HG02973 (cell line): ENCODE measurements around the gene ZMYND11.
"Not testable (repeated sequence)": the region's sequence is repeated elsewhere in the genome, so short reads cannot be mapped to it uniquely, and the experiment has no call there.

Experiments
- ATAC-seq: cut with Tn5 transposase; IDR thresholded peaks from one replicate; pipeline ENCODE4 v1.9.1; 2021; ENCODE audit warnings: moderate library complexity; ENCODE audit not compliant: unreplicated experiment

ZMYND11 gene

DNA sequence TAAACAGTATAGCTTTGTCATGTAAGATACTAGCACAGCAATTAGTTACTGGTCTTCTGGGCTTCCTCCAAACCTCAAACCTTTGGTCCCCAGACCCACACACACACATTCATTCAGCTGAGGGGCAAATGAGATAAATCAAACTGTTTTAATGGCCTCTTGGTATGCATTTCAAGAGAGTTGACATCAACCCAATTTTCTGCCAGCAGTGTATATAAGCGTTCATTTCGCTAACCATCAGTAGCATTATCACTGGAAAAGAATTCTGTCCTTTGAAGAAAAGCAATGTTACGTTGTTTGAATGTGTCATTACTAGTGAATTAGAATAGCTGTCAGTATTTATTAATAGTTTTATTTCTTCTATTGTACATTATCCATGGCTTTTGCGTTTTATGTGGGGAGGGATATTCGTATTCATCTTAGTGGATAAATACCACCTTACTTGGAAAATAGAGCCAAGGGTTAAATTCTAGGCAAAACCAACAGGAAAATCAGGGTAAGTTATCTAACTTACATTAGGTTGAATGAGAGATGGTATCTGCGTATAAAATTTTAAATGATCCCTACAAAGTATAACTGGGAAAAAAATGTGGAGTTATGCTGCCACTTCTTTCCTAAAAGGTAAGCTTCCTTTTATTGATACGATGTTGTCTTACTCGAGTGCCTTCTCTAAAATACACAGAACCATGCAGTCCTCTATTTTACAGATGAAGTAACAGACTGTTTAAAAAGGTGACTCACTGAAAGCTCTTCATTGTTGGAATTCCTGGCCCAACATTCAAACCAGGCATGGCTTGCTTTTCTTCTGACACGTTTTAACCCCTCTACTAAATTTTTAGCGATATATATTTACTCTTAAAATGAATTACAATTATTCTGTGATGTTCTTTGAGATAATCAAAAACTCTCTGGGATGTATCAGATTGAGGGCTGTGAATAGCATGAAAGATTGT is 2.0 kb upstream of the ZMYND11 start:
- ATAC-seq, result no peak

DNA sequence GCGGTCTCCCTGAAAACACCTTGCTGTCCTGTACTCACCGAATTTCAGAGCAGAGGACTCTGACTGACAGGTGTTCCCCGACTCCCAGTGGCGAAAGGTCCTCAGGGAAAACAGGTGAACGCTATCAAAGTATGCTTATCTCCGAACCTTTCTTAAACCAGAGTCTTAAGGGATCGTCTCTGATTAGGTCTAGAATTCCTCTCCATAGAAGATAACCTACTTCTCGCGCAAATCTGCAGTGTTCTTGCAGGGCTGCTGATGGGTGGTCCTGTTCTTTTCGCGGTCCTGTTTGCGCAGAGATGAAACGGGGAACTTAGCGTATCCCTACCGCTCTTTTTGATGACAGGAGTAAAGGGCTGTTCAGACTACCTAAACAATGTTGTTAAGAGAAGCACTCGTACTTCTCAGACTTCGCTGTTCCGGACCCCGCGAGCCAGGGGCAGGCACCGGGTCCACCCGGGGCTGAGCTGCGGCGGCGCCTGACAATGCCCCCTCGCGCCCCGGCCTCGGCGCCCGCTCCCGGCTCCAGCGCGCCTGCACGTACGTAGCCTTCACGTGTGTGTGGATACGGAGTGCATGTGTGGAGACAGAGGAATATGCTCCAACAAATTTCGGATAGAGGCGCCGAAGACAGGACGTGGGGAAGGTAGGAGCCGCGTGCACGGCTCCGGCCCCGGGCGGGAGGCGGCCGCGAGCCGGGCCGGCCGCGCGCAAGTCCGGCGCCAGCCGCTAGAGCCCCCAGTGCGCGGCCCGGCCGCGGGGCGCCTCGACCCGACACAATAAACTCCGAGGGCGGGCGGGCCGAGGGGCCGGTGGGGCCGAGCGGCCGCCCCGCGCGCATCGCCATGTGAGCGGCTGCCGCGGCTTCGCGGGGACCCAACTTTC is 766 bp upstream of the ZMYND11 start:
- peak; percentile 37 for ATAC-seq

DNA sequence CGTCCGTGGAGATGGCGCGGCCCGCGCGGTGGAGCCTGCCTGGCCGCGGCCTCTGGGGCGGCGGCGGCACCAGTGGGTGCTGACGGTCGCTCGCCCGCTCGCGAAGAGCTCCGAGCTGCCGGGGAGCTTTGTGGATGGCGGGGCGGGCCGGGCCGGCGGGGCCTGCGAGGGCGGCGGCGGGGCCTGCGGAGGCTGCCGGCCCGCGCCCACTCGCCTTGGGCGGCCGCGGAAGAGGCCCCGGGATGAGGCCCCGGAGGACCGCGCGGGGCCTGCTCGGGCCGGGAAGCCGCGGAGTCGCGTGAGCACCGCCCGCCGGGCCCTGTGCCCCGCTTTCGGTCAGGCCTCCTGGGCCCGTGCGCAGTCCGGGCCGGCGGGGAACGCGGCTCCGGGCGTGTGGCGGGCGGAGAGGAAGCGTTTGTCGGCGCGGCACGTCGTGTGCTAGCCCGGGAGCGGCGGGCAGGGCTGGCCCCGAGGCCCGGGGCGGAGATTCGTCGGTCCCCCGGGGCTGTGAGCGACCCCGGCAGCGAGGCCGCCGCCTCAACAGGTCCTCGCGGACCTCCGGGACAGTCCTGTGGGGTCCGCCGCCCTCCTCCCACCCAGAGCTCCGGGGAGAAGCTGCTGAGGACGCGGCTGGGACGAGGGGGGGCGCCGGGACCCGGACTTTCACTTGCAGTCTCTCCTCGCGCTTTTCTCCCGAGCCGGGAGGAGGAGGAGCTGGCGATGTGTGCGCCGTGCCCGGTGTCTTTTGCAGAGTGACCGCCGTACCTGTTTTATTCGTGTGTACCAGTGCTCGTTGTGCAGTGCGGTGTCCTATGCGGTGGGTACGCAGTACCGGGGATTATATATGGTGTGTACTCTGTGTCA is 578 bp downstream of the ZMYND11 start:
- peak; percentile 30 for ATAC-seq

DNA sequence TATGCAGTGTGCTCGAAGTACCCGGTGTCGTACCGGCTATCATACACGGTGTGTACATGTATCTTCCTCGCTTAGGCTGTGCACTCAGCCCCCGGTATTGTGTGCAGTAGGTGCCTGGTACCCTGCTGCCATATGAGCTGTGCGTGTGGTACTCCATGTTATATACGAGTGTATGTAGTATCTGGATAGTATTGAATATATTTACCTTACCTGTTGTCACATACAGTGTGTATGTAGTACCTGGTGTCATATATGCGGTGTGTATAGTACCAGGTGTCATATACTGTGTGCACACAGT is 1.2 kb downstream of the ZMYND11 start:
- ATAC-seq, result peak; percentile 0

DNA sequence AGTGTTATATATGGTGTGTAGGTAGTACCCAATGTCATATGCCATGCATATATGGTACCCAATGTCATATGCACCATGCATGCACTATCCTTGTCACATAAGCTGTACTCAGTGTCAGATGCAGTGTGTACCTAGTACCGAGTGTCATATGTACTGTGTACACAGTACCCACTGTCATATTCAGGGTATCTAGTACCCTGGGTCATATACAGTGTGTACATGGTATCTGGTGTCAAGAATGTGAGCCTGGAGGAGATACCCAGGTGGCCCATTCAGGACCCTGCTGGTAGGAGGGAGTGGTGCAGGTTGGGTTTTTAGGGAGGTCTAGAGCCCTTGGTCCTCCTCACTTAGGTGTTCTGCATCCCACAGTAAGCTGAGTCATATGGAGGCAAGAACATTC is 1.8 kb downstream of the ZMYND11 start:
- peak; percentile 29 for ATAC-seq

DNA sequence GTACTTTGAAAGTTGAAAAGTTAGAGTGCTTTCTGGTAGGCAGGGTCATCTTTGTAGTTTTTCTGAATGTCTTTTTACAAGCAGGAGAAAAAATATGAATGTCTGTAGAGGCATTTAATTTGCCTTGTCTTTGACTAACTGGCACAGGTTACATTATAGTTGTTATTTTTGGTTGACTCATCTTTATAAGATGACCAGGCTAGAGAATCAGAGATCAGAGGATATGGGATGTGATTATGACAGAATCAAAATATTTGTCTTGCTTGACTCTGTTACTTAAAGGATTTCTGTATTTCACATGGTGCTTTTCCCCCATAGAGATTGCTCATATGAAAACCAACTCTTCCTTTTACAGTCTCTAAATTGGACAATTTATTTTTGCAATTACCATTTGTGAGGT is 2.4 kb downstream of the ZMYND11 start:
- no peak for ATAC-seq

DNA sequence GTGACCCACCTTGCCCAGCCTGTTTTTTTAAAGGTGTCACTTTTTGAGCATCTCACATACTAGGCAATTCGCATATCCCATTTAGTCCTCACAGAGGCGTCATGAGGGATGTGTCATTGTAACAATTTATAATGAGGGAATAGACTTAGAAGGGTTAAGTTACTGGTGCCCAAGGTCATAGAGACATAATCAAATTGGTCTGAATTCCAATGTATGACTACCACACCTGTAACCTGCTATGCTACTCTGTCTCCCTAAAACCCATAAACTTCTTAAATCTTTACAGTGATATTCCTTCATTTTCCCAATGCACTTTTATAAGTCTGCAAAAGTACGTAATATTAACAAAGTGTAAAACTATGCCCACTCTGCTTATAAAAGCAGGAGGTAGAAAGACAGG is 7.1 kb downstream of the ZMYND11 start:
- no peak for ATAC-seq

DNA sequence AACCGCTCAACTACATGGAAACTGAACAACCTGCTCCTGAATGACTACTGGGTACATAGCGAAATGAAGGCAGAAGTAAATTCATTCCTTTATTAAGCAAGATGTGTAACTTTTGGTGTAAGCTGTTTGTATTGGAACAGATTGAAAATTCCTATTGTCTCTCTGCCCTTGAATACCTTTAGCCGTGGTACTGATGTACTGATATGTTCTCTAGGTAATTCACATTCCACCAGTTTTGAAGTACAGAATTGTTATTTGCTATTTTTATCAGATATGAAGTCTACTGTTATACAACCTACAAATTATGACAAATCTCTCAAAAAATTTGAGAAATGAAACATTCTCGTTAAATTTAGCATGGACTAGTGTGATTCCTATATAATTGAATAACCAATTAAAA is 17.7 kb downstream of the ZMYND11 start:
- no peak for ATAC-seq

DNA sequence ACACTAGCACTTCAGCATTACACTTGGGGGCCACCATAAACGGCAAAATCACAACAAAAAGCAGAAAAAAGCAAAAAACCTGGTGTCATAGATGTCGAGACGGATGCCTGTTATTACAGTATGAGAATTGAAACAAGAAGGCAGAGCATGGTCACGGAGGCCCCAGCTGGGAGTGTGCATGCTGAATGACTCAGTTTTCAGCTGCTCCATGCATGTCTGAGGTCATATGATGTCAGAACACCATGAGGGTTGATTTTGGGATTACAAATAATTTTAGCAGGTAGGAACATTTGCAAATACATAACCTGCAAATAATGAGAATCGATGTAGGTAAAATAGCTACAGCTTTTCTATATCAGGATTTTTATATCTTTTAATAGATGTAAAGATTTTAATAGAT is 19.1 kb downstream of the ZMYND11 start:
- no peak for ATAC-seq

DNA sequence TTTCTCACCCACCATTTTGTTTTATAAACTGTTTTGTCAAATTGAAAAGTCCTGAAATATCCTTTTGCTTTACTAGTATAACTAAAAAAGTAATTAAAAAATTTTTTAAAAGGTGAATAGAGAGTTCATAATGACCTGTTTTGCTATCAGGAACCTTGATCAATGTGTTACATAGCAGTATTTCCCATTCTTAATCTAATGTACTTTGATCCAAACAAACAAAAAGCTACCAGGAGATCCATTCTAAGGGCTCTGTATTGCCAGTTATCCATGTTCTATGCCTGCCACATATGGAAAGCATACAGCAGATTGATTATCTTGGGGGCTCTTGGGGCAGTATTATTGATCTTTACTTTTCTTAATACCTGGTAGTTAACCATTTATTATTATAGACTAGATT is 32.1 kb downstream of the ZMYND11 start:
- no peak for ATAC-seq

DNA sequence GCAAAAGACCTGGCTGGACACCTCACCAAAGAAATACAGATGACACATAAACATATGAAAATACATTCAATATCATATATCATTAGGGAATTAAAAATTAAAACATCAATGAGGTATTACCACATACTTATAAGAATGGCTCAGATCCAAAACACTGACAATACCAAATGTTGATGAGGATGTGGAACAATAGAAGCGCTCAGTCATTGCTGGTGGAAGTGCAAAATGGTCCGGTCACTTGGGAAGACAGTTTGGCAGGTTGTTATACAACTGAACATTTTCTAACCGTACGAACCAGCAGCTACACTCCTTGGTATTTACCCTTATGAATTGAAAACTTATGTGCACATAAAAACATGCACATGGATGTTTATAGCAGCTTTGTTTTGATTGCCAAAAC is 38.5 kb downstream of the ZMYND11 start:
- no peak for ATAC-seq

DNA sequence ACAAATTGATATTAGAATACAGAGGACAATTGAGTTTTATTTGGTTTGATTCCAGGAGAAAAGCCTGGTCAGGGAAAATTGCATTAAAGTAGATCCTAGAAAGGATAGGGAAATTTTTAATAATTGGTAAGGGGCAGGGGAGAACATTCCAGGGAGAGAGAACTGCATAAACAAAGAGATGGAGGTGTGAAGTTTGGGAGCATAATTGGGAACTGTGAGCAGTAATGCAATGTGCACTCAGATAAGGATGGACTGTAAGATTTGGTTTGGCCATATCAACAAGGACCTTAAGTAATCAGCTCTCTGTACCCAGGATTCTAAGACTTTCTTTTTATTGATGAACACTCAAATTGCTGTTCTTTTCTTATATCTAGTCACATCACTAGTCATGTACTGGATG is 41.4 kb downstream of the ZMYND11 start:
- no peak for ATAC-seq

DNA sequence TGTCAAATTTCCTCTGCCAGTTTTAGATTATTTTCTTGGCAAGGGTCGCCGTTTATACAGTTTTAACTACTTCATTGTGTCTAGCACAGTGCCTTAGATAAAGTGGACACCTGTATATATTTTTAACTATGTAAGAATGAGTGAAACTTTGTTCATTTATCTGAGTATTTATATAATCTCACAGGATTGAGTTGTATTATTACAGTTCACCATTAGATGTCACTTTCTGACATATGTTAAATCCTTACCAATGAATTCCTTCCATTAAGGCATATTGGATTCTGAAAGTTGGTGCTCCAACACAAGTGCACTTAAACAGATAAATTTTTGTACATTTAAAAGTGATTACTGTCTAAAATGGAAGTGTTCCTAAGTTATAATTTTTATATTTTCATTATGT is 43.0 kb downstream of the ZMYND11 start:
- no peak for ATAC-seq

DNA sequence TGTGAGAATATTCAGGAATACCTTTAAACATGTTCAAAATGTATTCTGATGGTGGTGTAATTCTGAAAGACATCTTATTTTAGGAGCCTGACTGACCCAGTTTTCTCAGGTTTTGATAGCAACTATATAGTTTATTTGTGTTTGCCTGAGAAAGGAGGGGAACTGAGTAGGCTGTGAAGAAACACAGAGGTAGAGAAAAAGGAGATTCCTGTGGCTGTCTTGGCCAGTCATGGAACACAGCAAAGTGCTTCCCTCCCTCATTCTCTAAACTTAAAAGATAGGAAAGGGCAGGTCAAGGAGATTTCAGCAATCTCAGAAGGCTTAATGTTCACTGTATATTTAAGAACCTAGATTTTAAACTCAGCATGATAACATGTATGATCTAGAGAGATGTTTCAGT is 43.5 kb downstream of the ZMYND11 start:
- ATAC-seq, result no peak

DNA sequence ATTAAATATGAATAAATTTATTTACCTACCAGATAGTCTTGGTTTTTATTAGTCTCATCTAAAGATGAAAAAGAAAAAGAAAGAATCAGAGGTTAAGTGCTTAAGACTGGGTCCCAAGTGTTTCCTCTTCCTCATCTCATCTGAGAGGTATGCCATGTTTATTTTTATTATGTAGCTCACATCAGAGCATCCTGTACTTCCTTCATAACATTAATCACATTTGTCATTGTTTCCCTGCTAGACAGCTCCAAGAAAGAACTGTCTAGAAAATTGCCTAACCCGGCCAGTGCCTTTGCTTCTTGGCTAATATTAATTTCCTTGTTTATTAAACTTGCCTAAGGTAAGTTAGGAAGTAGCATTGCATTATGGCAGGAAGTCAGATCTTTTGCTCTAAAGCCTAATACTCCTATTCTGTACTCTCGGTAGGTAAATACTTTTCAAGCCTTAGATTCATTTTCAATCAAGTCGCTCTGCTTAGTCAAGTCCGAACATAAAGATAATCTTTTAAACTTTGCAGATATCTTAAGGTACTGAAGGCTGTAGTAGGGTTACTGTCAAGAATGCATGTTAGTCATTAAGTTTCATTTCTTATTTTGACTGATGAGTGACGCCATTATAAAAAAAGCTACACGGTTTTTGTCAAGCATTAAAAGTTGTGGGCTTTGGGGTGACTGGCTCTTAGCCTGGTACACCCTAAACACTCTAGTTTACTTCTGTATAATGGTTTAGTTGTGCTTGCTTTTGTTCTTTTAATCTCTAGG is 47.4 kb downstream of the ZMYND11 start:
- no peak for ATAC-seq

DNA sequence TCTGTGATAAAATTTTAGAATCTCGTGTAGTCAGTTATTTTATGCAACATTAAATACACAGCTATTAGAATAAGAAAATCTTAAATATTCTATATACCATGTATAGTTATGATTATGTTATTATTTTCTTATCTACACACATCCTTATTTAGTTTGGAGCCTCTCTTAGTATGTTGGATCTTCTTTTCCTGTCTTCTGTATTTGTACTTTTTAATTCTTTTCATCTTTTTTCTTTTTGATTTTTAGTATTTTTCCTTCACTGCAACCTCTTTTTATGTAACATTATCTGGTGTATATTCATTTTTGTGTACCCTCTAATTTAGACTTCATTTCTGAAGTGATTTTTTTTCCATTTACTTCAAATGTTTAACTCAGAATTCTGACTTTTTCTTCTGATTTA is 48.9 kb downstream of the ZMYND11 start:
- no peak for ATAC-seq

DNA sequence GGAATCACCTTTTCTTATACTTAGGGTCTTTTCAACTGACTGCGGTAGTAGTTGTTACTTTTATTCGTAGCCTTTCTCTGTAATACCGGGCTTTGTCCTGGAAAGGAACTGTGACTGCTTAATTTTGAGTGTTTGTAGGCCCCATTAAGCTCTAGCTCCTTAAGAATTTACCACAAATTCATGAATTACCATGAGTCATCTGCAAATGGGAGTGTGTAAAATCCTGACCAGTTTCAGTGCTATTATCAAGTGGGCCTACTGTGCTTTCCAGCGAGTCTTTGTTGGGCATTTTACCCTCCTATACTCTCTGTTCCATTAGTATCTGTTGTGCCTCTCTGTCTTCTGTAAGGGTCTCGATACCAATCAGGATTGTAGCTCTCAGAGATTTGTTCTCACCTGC is 49.7 kb downstream of the ZMYND11 start:
- ATAC-seq, result no peak

DNA sequence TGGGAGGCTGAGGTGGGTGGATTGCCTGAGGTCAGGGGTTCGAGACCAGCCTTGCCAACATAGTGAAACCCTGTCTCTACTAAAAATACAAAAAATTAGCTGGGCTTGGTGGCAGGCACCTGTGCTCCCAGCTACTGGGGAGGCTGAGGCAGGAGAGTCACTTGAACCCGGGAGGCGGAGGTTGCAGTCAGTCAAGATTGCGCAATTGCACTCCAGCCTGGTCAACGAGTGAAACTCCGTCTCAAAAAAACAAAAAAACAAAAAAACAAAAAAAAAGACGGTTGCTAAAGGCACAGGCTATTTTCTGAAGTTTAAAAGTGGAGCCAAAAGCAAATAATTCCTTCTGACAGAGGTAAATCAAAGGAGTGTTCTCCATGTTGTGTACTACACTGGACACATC is 50.3 kb downstream of the ZMYND11 start:
- not testable (repeated sequence) for ATAC-seq

DNA sequence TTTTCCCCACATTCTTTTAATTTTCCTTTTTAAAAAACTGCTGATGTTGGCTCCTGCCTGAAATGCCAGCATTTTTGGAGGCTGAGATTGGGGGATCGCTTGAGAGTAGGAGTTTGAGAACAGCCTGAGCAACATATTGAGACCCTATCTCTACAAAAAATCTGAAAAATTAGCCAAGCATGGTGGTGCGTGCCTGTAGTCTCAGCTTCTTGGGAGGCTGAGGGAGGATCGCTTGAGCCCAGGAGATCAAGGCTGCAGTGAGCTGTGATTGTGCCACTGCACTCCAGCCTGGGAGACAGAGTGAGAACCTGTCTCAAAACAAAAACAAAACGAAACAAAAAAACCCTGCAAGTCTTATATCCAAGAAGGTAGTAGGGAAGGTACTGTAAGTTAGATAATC is 51.7 kb downstream of the ZMYND11 start:
- no peak for ATAC-seq

DNA sequence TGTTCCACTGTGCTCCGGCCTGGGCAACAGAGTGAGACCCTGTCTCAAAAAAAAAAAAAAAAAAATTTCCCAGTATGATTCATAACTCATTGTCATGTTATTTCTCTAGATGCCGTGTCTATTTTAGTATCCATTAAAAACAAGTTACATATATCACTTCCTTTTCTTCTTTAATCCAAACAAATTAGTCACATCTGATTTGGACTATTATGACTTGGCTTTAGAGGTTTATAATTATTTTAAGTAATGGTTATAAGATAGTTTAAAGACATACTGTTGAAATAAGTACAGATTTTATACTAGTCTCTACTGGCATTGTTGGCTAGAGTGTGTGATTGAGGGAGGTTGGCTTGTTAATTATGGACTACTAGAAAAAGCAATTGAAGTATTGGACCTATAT is 53.3 kb downstream of the ZMYND11 start:
- no peak for ATAC-seq
